GM21619 (cell line): Measurements from ENCODE around the gene TEX52.

Source experiments
- ATAC-seq: cut with Tn5 transposase; IDR thresholded peaks from one replicate; pipeline ENCODE4 v1.9.1; 2021; ENCODE audit not compliant: unreplicated experiment

TEX52 gene

GRCh38 chr12:2801044-2801783, 55.6 kb downstream of the TEX52 start:
- ATAC-seq = no peak

GRCh38 chr12:2800046-2800570, 56.7 kb downstream of the TEX52 start:
- ATAC-seq = no peak
